Measurements from ENCODE around the gene SLC4A1AP. TPM values are rescaled to one million over a fixed set of nuclear protein-coding genes. Genes with fewer than 3 reads are reported as not detected.

SLC4A1AP gene
- total RNA-seq, 2 experiments from 2014 or later, result 27.8 to 28.7 TPM

GRCh38 chr2:27685006-27685405 is 21.3 kb downstream of the SLC4A1AP start:
- CTCF ChIA-PET, result interaction anchor here (0.6 to 1.2 kb wide), 2 partner anchors 19 to 28 kb away, joined by 4 read pairs; no protein-coding TSS in a partner anchor
- POLR2A ChIA-PET, result interaction anchor here (0.7 kb wide), 1 partner anchor 21 kb away, joined by 4 read pairs; no protein-coding TSS in a partner anchor

- POLR2A ChIA-PET, result interaction anchor here (0.6 kb wide), 1 partner anchor 57 kb away, joined by 3 read pairs; no protein-coding TSS in a partner anchor
- CTCF ChIA-PET, result interaction anchor here (0.6 to 1.2 kb wide), 2 partner anchors 18 to 27 kb away, joined by 4 read pairs; no protein-coding TSS in a partner anchor
Measured at GRCh38 chr2:27685577-27685976, 21.9 kb downstream of the SLC4A1AP start.

- ChIA-PET POLR2A (no interaction called here), CTCF (no interaction called here)
Measured at GRCh38 chr2:27687232-27687631, 23.5 kb downstream of the SLC4A1AP start.

GRCh38 chr2:27689424-27689823 is 25.7 kb downstream of the SLC4A1AP start:
- CTCF ChIA-PET, result no interaction called here
- POLR2A ChIA-PET, result no interaction called here

- POLR2A ChIA-PET, result no interaction called here
- CTCF ChIA-PET, result no interaction called here
Measured at GRCh38 chr2:27690052-27690451, 26.4 kb downstream of the SLC4A1AP start.

GRCh38 chr2:27697660-27698059 is 34.0 kb downstream of the SLC4A1AP start:
- POLR2A ChIA-PET, result no interaction called here
- CTCF ChIA-PET, result no interaction called here

- ChIA-PET POLR2A (no interaction called here), CTCF (no interaction called here)
Measured at GRCh38 chr2:27701676-27702075, 38.0 kb downstream of the SLC4A1AP start.

- POLR2A ChIA-PET, result no interaction called here
- CTCF ChIA-PET, result no interaction called here
Measured at GRCh38 chr2:27702302-27702701, 38.6 kb downstream of the SLC4A1AP start.

- CTCF ChIA-PET, result interaction anchor here (0.6 to 2.9 kb wide), 12 partner anchors 11 to 749 kb away, joined by 3 to 13 read pairs (median 4); partner anchors contain the start of genes SLC4A1AP and SUPT7L
- POLR2A ChIA-PET, result no interaction called here
Measured at GRCh38 chr2:27703638-27704341, 40.1 kb downstream of the SLC4A1AP start.

GRCh38 chr2:27704342-27704876 is 40.7 kb downstream of the SLC4A1AP start:
- POLR2A ChIA-PET, result no interaction called here
- CTCF ChIA-PET, result interaction anchor here (1.0 to 2.9 kb wide), 8 partner anchors 10 to 749 kb away, joined by 3 to 13 read pairs (median 6); partner anchors contain the start of genes SLC4A1AP and SUPT7L

GRCh38 chr2:27705851-27706622 is 42.3 kb downstream of the SLC4A1AP start:
- POLR2A ChIA-PET, result no interaction called here
- CTCF ChIA-PET, result interaction anchor here (0.9 to 2.1 kb wide), 4 partner anchors 9 to 22 kb away, joined by 3 to 7 read pairs (median 4); no protein-coding TSS in a partner anchor

GRCh38 chr2:27707462-27708256 is 44.0 kb downstream of the SLC4A1AP start:
- ChIA-PET POLR2A (interaction anchor here (0.6 kb wide), 1 partner anchor 149 kb away, joined by 3 read pairs; no protein-coding TSS in a partner anchor), CTCF (interaction anchor here (0.8 kb wide), 1 partner anchor 25 kb away, joined by 6 read pairs; no protein-coding TSS in a partner anchor)

GRCh38 chr2:27708257-27708654 is 44.6 kb downstream of the SLC4A1AP start:
- CTCF ChIA-PET, result interaction anchor here (0.7 kb wide), 1 partner anchor 43 kb away, joined by 3 read pairs; no protein-coding TSS in a partner anchor
- POLR2A ChIA-PET, result interaction anchor here (0.6 kb wide), 1 partner anchor 148 kb away, joined by 3 read pairs; no protein-coding TSS in a partner anchor

GRCh38 chr2:27708666-27709065 is 45.0 kb downstream of the SLC4A1AP start:
- ChIA-PET CTCF (interaction anchor here (0.7 kb wide), 1 partner anchor 42 kb away, joined by 3 read pairs; no protein-coding TSS in a partner anchor), POLR2A (no interaction called here)

- POLR2A ChIA-PET, result no interaction called here
- CTCF ChIA-PET, result no interaction called here
Measured at GRCh38 chr2:27709326-27709725, 45.6 kb downstream of the SLC4A1AP start.

- POLR2A ChIA-PET, result no interaction called here
- CTCF ChIA-PET, result no interaction called here
Measured at GRCh38 chr2:27709960-27710575, 46.4 kb downstream of the SLC4A1AP start.

GRCh38 chr2:27710640-27711430 is 47.1 kb downstream of the SLC4A1AP start:
- ChIA-PET CTCF (no interaction called here), POLR2A (interaction anchor here (0.6 kb wide), 1 partner anchor 149 kb away, joined by 3 read pairs; no protein-coding TSS in a partner anchor)

GRCh38 chr2:27711804-27712203 is 48.1 kb downstream of the SLC4A1AP start:
- CTCF ChIA-PET, result interaction anchor here (1.9 kb wide), 1 partner anchor 28 kb away, joined by 9 read pairs; no protein-coding TSS in a partner anchor
- POLR2A ChIA-PET, result no interaction called here

Data from activated CD8-positive, alpha-beta memory T cell treated with anti-CD3 and anti-CD28 coated beads for 36 hours (primary cell).